Muscle of back (tissue), 13 donors: ENCODE data around the gene MFAP5. TPM values are rescaled to one million over a fixed set of nuclear protein-coding genes. Genes with fewer than 3 reads are reported as not detected.

Source experiments
- DNase-seq, 3 donors: peaks; one replicate each; pipeline versions ENCODE4 v3.0.0 to v3.0.0-alpha.2; 2013
- long read RNA-seq, 9 donors: transcript quantifications; one replicate each; lab custom pipeline, GENCODE V29; 2026
- polyA plus RNA-seq, 10 donors: library from polyadenylated mRNA; unstranded; fragments of 120-200 nt; gene quantifications; one replicate each; pipeline ENCODE4 v1.2.1, GENCODE V29; 2013; ENCODE audit not compliant: insufficient read length in 10 of 10

The MFAP5 gene
- 100 to 1,000 TPM; 120 to 304 (median 173) TPM for polyA plus RNA-seq
- long read RNA-seq, donor 1, transcript MFAP5-201 (10 exons, 2,845 nt), result major isoform, 75 of 190 reads
- long read RNA-seq, donor 1, transcript MFAP5-202 (9 exons, 1,195 nt), result minor isoform, 13 of 190 reads
- long read RNA-seq, donor 1, partial matches to known transcripts, result 95 of 190 reads
- long read RNA-seq, donor 1, other reads (novel, unspliced or antisense), result 0 of 190 reads
- long read RNA-seq, donor 2, transcript MFAP5-202 (9 exons, 1,195 nt), result minor isoform, 9 of 108 reads
- long read RNA-seq, donor 2, transcript MFAP5-201 (10 exons, 2,845 nt), result major isoform, 47 of 108 reads
- long read RNA-seq, donor 2, partial matches to known transcripts, result 50 of 108 reads
- long read RNA-seq, donor 2, other reads (novel, unspliced or antisense), result 0 of 108 reads
- long read RNA-seq, donor 3, result 0 reads
- long read RNA-seq, donor 4, transcript MFAP5-202 (9 exons, 1,195 nt), result minor isoform, 20 of 308 reads
- long read RNA-seq, donor 4, transcript MFAP5-201 (10 exons, 2,845 nt), result major isoform, 93 of 308 reads
- long read RNA-seq, donor 4, partial matches to known transcripts, result 191 of 308 reads
- long read RNA-seq, donor 4, other reads (novel, unspliced or antisense), result 0 of 308 reads
- long read RNA-seq, donor 5, transcript MFAP5-207 (11 exons, 620 nt), result minor isoform, 5 of 509 reads
- long read RNA-seq, donor 5, transcript MFAP5-202 (9 exons, 1,195 nt), result minor isoform, 33 of 509 reads
- long read RNA-seq, donor 5, transcript MFAP5-201 (10 exons, 2,845 nt), result major isoform, 155 of 509 reads
- long read RNA-seq, donor 5, partial matches to known transcripts, result 308 of 509 reads
- long read RNA-seq, donor 5, other reads (novel, unspliced or antisense), result 5 of 509 reads
- long read RNA-seq, donor 6, transcript MFAP5-202 (9 exons, 1,195 nt), result minor isoform, 10 of 277 reads
- long read RNA-seq, donor 6, transcript MFAP5-201 (10 exons, 2,845 nt), result major isoform, 74 of 277 reads
- long read RNA-seq, donor 6, partial matches to known transcripts, result 184 of 277 reads
- long read RNA-seq, donor 6, other reads (novel, unspliced or antisense), result 0 of 277 reads
- long read RNA-seq, donor 7, transcript MFAP5-201 (10 exons, 2,845 nt), result major isoform, 48 of 158 reads
- long read RNA-seq, donor 7, transcript MFAP5-202 (9 exons, 1,195 nt), result minor isoform, 6 of 158 reads
- long read RNA-seq, donor 7, partial matches to known transcripts, result 99 of 158 reads
- long read RNA-seq, donor 7, other reads (novel, unspliced or antisense), result 0 of 158 reads
- long read RNA-seq, donor 8, transcript MFAP5-201 (10 exons, 2,845 nt), result major isoform, 40 of 144 reads
- long read RNA-seq, donor 8, transcript MFAP5-202 (9 exons, 1,195 nt), result minor isoform, 9 of 144 reads
- long read RNA-seq, donor 8, partial matches to known transcripts, result 93 of 144 reads
- long read RNA-seq, donor 8, other reads (novel, unspliced or antisense), result 0 of 144 reads
- long read RNA-seq, donor 9, transcript MFAP5-201 (10 exons, 2,845 nt), result major isoform, 16 of 45 reads
- long read RNA-seq, donor 9, partial matches to known transcripts, result 23 of 45 reads
- long read RNA-seq, donor 9, other reads (novel, unspliced or antisense), result 0 of 45 reads

- peak; percentile 77 to 91 (median 86) for DNase-seq
These were observed at the start of gene MFAP5 for GRCh38 chr12:8662593-8662992. Gene MFAP5 (minus strand): TSS chr12:8662826. CDS start chr12:8662104, 722 bp downstream.

GRCh38 chr12:8709124-8709830 is 46.7 kb upstream of the MFAP5 start:
- peak in 1 of 3 donors; percentile 45 for DNase-seq

GRCh38 chr12:8702159-8702558 is 39.5 kb upstream of the MFAP5 start:
- DNase-seq, result no peak

GRCh38 chr12:8701046-8701660 is 38.5 kb upstream of the MFAP5 start:
- DNase-seq, result peak; percentile 43 to 72 (median 59)

GRCh38 chr12:8699714-8700113 is 37.1 kb upstream of the MFAP5 start:
- DNase-seq, result no peak

GRCh38 chr12:8698879-8699278 is 36.3 kb upstream of the MFAP5 start:
- peak in 1 of 3 donors; percentile 46 for DNase-seq

- DNase-seq, result peak in 2 of 3 donors; percentile 77 to 87
These were observed 35.7 kb upstream of the MFAP5 start for GRCh38 chr12:8698132-8698851.

- peak; percentile 84 to 97 (median 94) for DNase-seq
These were observed 35.0 kb upstream of the MFAP5 start, which contains the start of gene RIMKLB for GRCh38 chr12:8697476-8698131. Gene RIMKLB (plus strand): TSS chr12:8697991. CDS start chr12:8713867, 15,876 bp downstream.

- DNase-seq, result peak in 1 of 3 donors; percentile 61
These were observed 34.5 kb upstream of the MFAP5 start for GRCh38 chr12:8697120-8697475.

- DNase-seq, result no peak
These were observed 33.9 kb upstream of the MFAP5 start for GRCh38 chr12:8696442-8697090.

GRCh38 chr12:8695116-8695515 is 32.5 kb upstream of the MFAP5 start:
- DNase-seq, result no peak

- DNase-seq, result peak; percentile 79 to 91 (median 84)
These were observed 29.9 kb upstream of the MFAP5 start for GRCh38 chr12:8692573-8692972.

GRCh38 chr12:8689681-8690080 is 27.1 kb upstream of the MFAP5 start:
- DNase-seq, result no peak

- DNase-seq, result peak; percentile 80 to 89 (median 84)
These were observed 25.4 kb upstream of the MFAP5 start for GRCh38 chr12:8687846-8688601.

- DNase-seq, result no peak
These were observed 22.4 kb upstream of the MFAP5 start for GRCh38 chr12:8685051-8685450.

GRCh38 chr12:8681129-8681884 is 18.7 kb upstream of the MFAP5 start:
- no peak for DNase-seq
